ENCODE results near the gene SIM2.

SIM2 gene

GRCh38 chr21:36744560-36745231 is 45.8 kb downstream of the SIM2 start:
- DNase-seq (ENCODE audit: low spot score in 2 of 2): no peak
- no peaks in the 10 kb centered on the region for H3K36me3 Mint-ChIP-seq (ENCODE audit: insufficient read depth)
- no peak for ATAC-seq (replicated peaks; ENCODE audit: extremely low read depth, poor library complexity, severe bottlenecking)
- H3K9me3 Mint-ChIP-seq: no peaks in the 10 kb centered on the region
- H3K27me3 Mint-ChIP-seq: peaks cover 69% of the 10 kb centered on the region
- peaks cover 6% of the 10 kb centered on the region for H3K4me1 Mint-ChIP-seq
- H3K4me3 Mint-ChIP-seq: no peak overlapping the region
- H3K27ac Mint-ChIP-seq (ENCODE audit: low read depth): no peak overlapping the region

- Mint-ChIP-seq H3K4me1 (peaks cover 6% of the 10 kb centered on the region), H3K4me3 (no peak overlapping the region), H3K27ac (ENCODE audit: low read depth) (no peak overlapping the region), H3K27me3 (peaks cover 70% of the 10 kb centered on the region), H3K36me3 (ENCODE audit: insufficient read depth) (peaks cover 4% of the 10 kb centered on the region), H3K9me3 (no peaks in the 10 kb centered on the region)
- ATAC-seq (replicated peaks; ENCODE audit: extremely low read depth, poor library complexity, severe bottlenecking) (no peak), DNase-seq (ENCODE audit: low spot score in 2 of 2) (no peak)
Observed at GRCh38 chr21:36745459-36745858, 46.5 kb downstream of the SIM2 start.

- Mint-ChIP-seq H3K9me3 (no peaks in the 10 kb centered on the region), H3K36me3 (ENCODE audit: insufficient read depth) (peaks cover 4% of the 10 kb centered on the region), H3K4me1 (peaks cover 6% of the 10 kb centered on the region), H3K27me3 (peaks cover 72% of the 10 kb centered on the region), H3K4me3 (peak overlapping the region; percentile 52), H3K27ac (ENCODE audit: low read depth) (no peak overlapping the region)
- no peak for ATAC-seq (replicated peaks; ENCODE audit: extremely low read depth, poor library complexity, severe bottlenecking)
- DNase-seq (ENCODE audit: low spot score in 2 of 2): no peak
Observed at GRCh38 chr21:36747041-36747814, 48.3 kb downstream of the SIM2 start.

GRCh38 chr21:36747815-36748383 is 49.0 kb downstream of the SIM2 start:
- Mint-ChIP-seq H3K36me3 (ENCODE audit: insufficient read depth) (peaks cover 4% of the 10 kb centered on the region), H3K27me3 (peaks cover 69% of the 10 kb centered on the region), H3K4me3 (peak overlapping the region; percentile 61), H3K4me1 (peaks cover 6% of the 10 kb centered on the region), H3K9me3 (no peaks in the 10 kb centered on the region), H3K27ac (ENCODE audit: low read depth) (no peak overlapping the region)
- no peak for DNase-seq (ENCODE audit: low spot score in 2 of 2)
- no peak for ATAC-seq (replicated peaks; ENCODE audit: extremely low read depth, poor library complexity, severe bottlenecking)

GRCh38 chr21:36749935-36750575 is 51.1 kb downstream of the SIM2 start:
- H3K36me3 Mint-ChIP-seq (ENCODE audit: insufficient read depth): peaks cover 19% of the 10 kb centered on the region
- H3K9me3 Mint-ChIP-seq: no peaks in the 10 kb centered on the region
- ATAC-seq (replicated peaks; ENCODE audit: extremely low read depth, poor library complexity, severe bottlenecking) (no peak), DNase-seq (ENCODE audit: low spot score in 2 of 2) (no peak)
- no peak overlapping the region for H3K4me3 Mint-ChIP-seq
- peaks cover 6% of the 10 kb centered on the region for H3K4me1 Mint-ChIP-seq
- peaks cover 48% of the 10 kb centered on the region for H3K27me3 Mint-ChIP-seq
- H3K27ac Mint-ChIP-seq (ENCODE audit: low read depth): no peak overlapping the region

- no peaks in the 10 kb centered on the region for H3K9me3 Mint-ChIP-seq
- peaks cover 20% of the 10 kb centered on the region for H3K36me3 Mint-ChIP-seq (ENCODE audit: insufficient read depth)
- no peak overlapping the region for H3K4me3 Mint-ChIP-seq
- H3K4me1 Mint-ChIP-seq: peaks cover 6% of the 10 kb centered on the region
- H3K27ac Mint-ChIP-seq (ENCODE audit: low read depth): no peak overlapping the region
- H3K27me3 Mint-ChIP-seq: peaks cover 43% of the 10 kb centered on the region
- ATAC-seq (replicated peaks; ENCODE audit: extremely low read depth, poor library complexity, severe bottlenecking) (no peak), DNase-seq (ENCODE audit: low spot score in 2 of 2) (no peak)
Observed at GRCh38 chr21:36750576-36750959, 51.7 kb downstream of the SIM2 start.

- no peak for ATAC-seq (replicated peaks; ENCODE audit: extremely low read depth, poor library complexity, severe bottlenecking)
- Mint-ChIP-seq H3K27me3 (peaks cover 35% of the 10 kb centered on the region), H3K36me3 (ENCODE audit: insufficient read depth) (peaks cover 26% of the 10 kb centered on the region), H3K4me3 (no peak overlapping the region), H3K27ac (ENCODE audit: low read depth) (no peak overlapping the region), H3K4me1 (peaks cover 6% of the 10 kb centered on the region), H3K9me3 (no peaks in the 10 kb centered on the region)
- DNase-seq (ENCODE audit: low spot score in 2 of 2): no peak
Observed at GRCh38 chr21:36751383-36751782, 52.5 kb downstream of the SIM2 start.

GRCh38 chr21:36753556-36753955 is 54.6 kb downstream of the SIM2 start:
- Mint-ChIP-seq H3K27ac (ENCODE audit: low read depth) (no peak overlapping the region), H3K4me3 (no peak overlapping the region), H3K4me1 (peaks cover 3% of the 10 kb centered on the region), H3K36me3 (ENCODE audit: insufficient read depth) (peaks cover 33% of the 10 kb centered on the region), H3K27me3 (peaks cover 21% of the 10 kb centered on the region), H3K9me3 (no peaks in the 10 kb centered on the region)
- DNase-seq (ENCODE audit: low spot score in 2 of 2) (no peak), ATAC-seq (replicated peaks; ENCODE audit: extremely low read depth, poor library complexity, severe bottlenecking) (no peak)

GRCh38 chr21:36754241-36754898 is 55.5 kb downstream of the SIM2 start:
- Mint-ChIP-seq H3K9me3 (no peaks in the 10 kb centered on the region), H3K4me3 (no peak overlapping the region), H3K27me3 (peaks cover 12% of the 10 kb centered on the region), H3K27ac (ENCODE audit: low read depth) (no peak overlapping the region), H3K36me3 (ENCODE audit: insufficient read depth) (peaks cover 33% of the 10 kb centered on the region), H3K4me1 (no peaks in the 10 kb centered on the region)
- ATAC-seq (replicated peaks; ENCODE audit: extremely low read depth, poor library complexity, severe bottlenecking) (no peak), DNase-seq (ENCODE audit: low spot score in 2 of 2) (no peak)

GRCh38 chr21:36756527-36756926 is 57.6 kb downstream of the SIM2 start:
- Mint-ChIP-seq H3K4me3 (no peak overlapping the region), H3K27me3 (no peaks in the 10 kb centered on the region), H3K36me3 (ENCODE audit: insufficient read depth) (peaks cover 29% of the 10 kb centered on the region), H3K27ac (ENCODE audit: low read depth) (no peak overlapping the region), H3K4me1 (no peaks in the 10 kb centered on the region), H3K9me3 (no peaks in the 10 kb centered on the region)
- DNase-seq (ENCODE audit: low spot score in 2 of 2) (no peak), ATAC-seq (replicated peaks; ENCODE audit: extremely low read depth, poor library complexity, severe bottlenecking) (no peak)

- H3K9me3 Mint-ChIP-seq: no peaks in the 10 kb centered on the region
- peaks cover 29% of the 10 kb centered on the region for H3K36me3 Mint-ChIP-seq (ENCODE audit: insufficient read depth)
- H3K27me3 Mint-ChIP-seq: no peaks in the 10 kb centered on the region
- no peaks in the 10 kb centered on the region for H3K4me1 Mint-ChIP-seq
- no peak for ATAC-seq (replicated peaks; ENCODE audit: extremely low read depth, poor library complexity, severe bottlenecking)
- H3K4me3 Mint-ChIP-seq: no peak overlapping the region
- no peak overlapping the region for H3K27ac Mint-ChIP-seq (ENCODE audit: low read depth)
- DNase-seq (ENCODE audit: low spot score in 2 of 2): no peak
Observed at GRCh38 chr21:36757196-36757595, 58.3 kb downstream of the SIM2 start.

- H3K9me3 Mint-ChIP-seq: no peaks in the 10 kb centered on the region
- H3K4me3 Mint-ChIP-seq: no peak overlapping the region
- no peak for ATAC-seq (replicated peaks; ENCODE audit: extremely low read depth, poor library complexity, severe bottlenecking)
Observed at GRCh38 chr21:36759348-36760083, 60.6 kb downstream of the SIM2 start.

More at GRCh38 chr21:36759348-36760083, 60.6 kb downstream of the SIM2 start:
- no peak for DNase-seq (ENCODE audit: low spot score in 2 of 2)
- H3K4me1 Mint-ChIP-seq: no peaks in the 10 kb centered on the region
- no peak overlapping the region for H3K27ac Mint-ChIP-seq (ENCODE audit: low read depth)
- no peaks in the 10 kb centered on the region for H3K27me3 Mint-ChIP-seq
- H3K36me3 Mint-ChIP-seq (ENCODE audit: insufficient read depth): peaks cover 18% of the 10 kb centered on the region

All from central memory CD8-positive, alpha-beta T cell (primary cell).